Midbrain (tissue), 1 donor: Measurements from ENCODE around the gene UBE2C.

Experiments
- DNase-seq: peaks from one replicate; lab custom pipeline; 2025; lab: John Stamatoyannopoulos, UW

Gene UBE2C

GRCh38 chr20:45859916-45860315 is 47.5 kb downstream of the UBE2C start:
- DNase-seq, result no peak

- no peak for DNase-seq
Observed at GRCh38 chr20:45860560-45861220, 48.2 kb downstream of the UBE2C start.

- no peak for DNase-seq
Observed at GRCh38 chr20:45861221-45862075, 49.0 kb downstream of the UBE2C start.

GRCh38 chr20:45863543-45864470 is 51.4 kb downstream of the UBE2C start:
- DNase-seq, result no peak

- no peak for DNase-seq
Observed at GRCh38 chr20:45866454-45866853, 54.0 kb downstream of the UBE2C start.
